A549 (cell line): ENCODE results near the gene OR5H2. TPM values are rescaled to one million over a fixed set of nuclear protein-coding genes. Genes with fewer than 3 reads are reported as not detected.

Source experiments
- ATAC-seq, 2 experiments: fragments of 200-7000 bp in 1 of 2; fragments of >200 bp in 1 of 2; cut with Nextera tagmentation in 1 of 2; cut with Tn5 transposase in 1 of 2; 3 replicates each; pipeline versions ENCODE4 v1.8.0 to v1.9.1; 2018 to 2020; ENCODE audit warnings: mild to moderate bottlenecking in 1 of 2, moderate library complexity in 1 of 2
- CTCF ChIA-PET: fragments of 300-600 bp; sonication (Branson Sonifier 250); formaldehyde crosslinking; extraction: SDS; loops from one replicate; lab custom pipeline; 2021; ENCODE audit warnings: antibody characterized with exemption, inconsistent platforms; lab: Yijun Ruan, JAX
- POLR2A ChIA-PET: fragments of 350-600 bp; formaldehyde crosslinking; extraction: SDS; loops from one replicate; lab custom pipeline; 2021; ENCODE audit warnings: antibody characterized with exemption, inconsistent platforms; lab: Yijun Ruan, JAX
- DNase-seq, 2 experiments: peaks; one replicate each; pipeline versions ENCODE4 v3.0.0 to v3.0.0-alpha.2; 2011 to 2016; ENCODE audit warnings: low read depth in 1 of 2, low spot score in 1 of 2
- FAIRE-seq: peaks from 2 replicates; lab custom pipeline; 2011; peaks lifted over from hg19 to GRCh38; lab: Jason Lieb, UNC
- H3K27ac ChIP-seq, 2 experiments: fragments of >200 bp; sonication (Bioruptor Twin); formaldehyde crosslinking; 3 replicates each; pipeline ENCODE4 v1.5.1; 2016 to 2017
- H3K4me1 ChIP-seq: fragments of >200 bp; sonication (Bioruptor Twin); formaldehyde crosslinking; 3 replicates; pipeline ENCODE4 v1.6.1; 2016
- H3K4me2 ChIP-seq: fragments of >200 bp; sonication (Bioruptor Twin); formaldehyde crosslinking; 3 replicates; pipeline ENCODE4 v1.6.1; 2016
- H3K4me3 ChIP-seq: fragments of >200 bp; sonication (Bioruptor Twin); formaldehyde crosslinking; 3 replicates; pipeline ENCODE4 v1.5.1; 2016
- H3K9me3 ChIP-seq: fragments of >200 bp; sonication (Bioruptor Twin); formaldehyde crosslinking; 3 replicates; pipeline ENCODE4 v1.6.1; 2016
- CBX2 ChIP-seq: fragments of 200-600 bp; sonication (generic); IDR thresholded peaks from 2 replicates; pipeline ENCODE4 v1.6.1; 2016; ENCODE audit warnings: low read depth, mild to moderate bottlenecking, borderline replicate concordance
- CEBPB ChIP-seq, 2 experiments: fragments of >200 bp in 1 of 2; sonication (Bioruptor Twin) in 1 of 2; formaldehyde crosslinking in 1 of 2; IDR thresholded peaks; 2 replicates each; pipeline ENCODE4 v1.6.1; 2012 to 2016
- CHD4 ChIP-seq: fragments of 200-600 bp; sonication (generic); IDR thresholded peaks from 2 replicates; pipeline ENCODE4 v1.6.1; 2016; ENCODE audit warnings: antibody characterized with exemption, mild to moderate bottlenecking, borderline replicate concordance
- EHMT2 ChIP-seq: fragments of 200-600 bp; sonication (generic); IDR thresholded peaks from 2 replicates; pipeline ENCODE4 v1.6.1; 2016; ENCODE audit warnings: antibody characterized with exemption, low read depth, mild to moderate bottlenecking, moderate library complexity
- FOXS1 ChIP-seq: fragments of 250-450 bp; sonication (Bioruptor Pico); IDR thresholded peaks from 2 replicates; pipeline ENCODE4 v1.5.0; 2020; ENCODE audit warnings: mild to moderate bottlenecking, moderate library complexity
- HOXA7 ChIP-seq: fragments of 250-450 bp; sonication (Bioruptor Pico); IDR thresholded peaks from 2 replicates; pipeline ENCODE4 v1.5.0; 2020; ENCODE audit warnings: mild to moderate bottlenecking, moderate library complexity
- HOXB13 ChIP-seq: fragments of 250-450 bp; sonication (Bioruptor Pico); IDR thresholded peaks from 2 replicates; pipeline ENCODE4 v1.5.0; 2020; ENCODE audit warnings: low read depth, mild to moderate bottlenecking, moderate library complexity
- JUN ChIP-seq, 2 experiments: fragments of >200 bp; sonication (Bioruptor Twin); formaldehyde crosslinking; IDR thresholded peaks; 2 replicates in 1 of 2; 3 replicates in 1 of 2; pipeline ENCODE4 v1.6.1; 2016 to 2017
- NFE2L2 ChIP-seq: fragments of 150-350 bp; conservative IDR thresholded peaks from 2 replicates; pipeline ENCODE4 v1.6.1; 2014; ENCODE audit warnings: low read length
- PHF8 ChIP-seq: fragments of 200-600 bp; sonication (generic); IDR thresholded peaks from 2 replicates; pipeline ENCODE4 v1.6.1; 2016; ENCODE audit warnings: low read depth, mild to moderate bottlenecking, antibody characterized with exemption, moderate library complexity, borderline replicate concordance
- POLR2AphosphoS2 ChIP-seq: conservative IDR thresholded peaks from 2 replicates; pipeline ENCODE4 v1.6.1; 2012; ENCODE audit warnings: low read length, improper control_type of control experiment, inconsistent platforms
- RAD21 ChIP-seq, 2 experiments: fragments of >200 bp in 1 of 2; sonication (Bioruptor Twin) in 1 of 2; formaldehyde crosslinking in 1 of 2; IDR thresholded peaks in 1 of 2; conservative IDR thresholded peaks in 1 of 2; 2 replicates in 1 of 2; 3 replicates in 1 of 2; pipeline ENCODE4 v1.6.1; 2012 to 2018; ENCODE audit warnings: inconsistent platforms in 1 of 2
- RCOR1 ChIP-seq: fragments of 150-350 bp; IDR thresholded peaks from 2 replicates; pipeline ENCODE4 v1.6.1; 2014; ENCODE audit warnings: antibody characterized with exemption, low read length, low read depth
- TFCP2L1 ChIP-seq: fragments of 250-450 bp; sonication (Bioruptor Pico); IDR thresholded peaks from 2 replicates; pipeline ENCODE4 v1.5.0; 2021; ENCODE audit warnings: mild to moderate bottlenecking
- TP53 ChIP-seq: fragments of 250-450 bp; sonication (Bioruptor Pico); IDR thresholded peaks from 2 replicates; pipeline ENCODE4 v1.5.0; 2021; ENCODE audit warnings: mild to moderate bottlenecking, moderate library complexity
- ZC3H11A ChIP-seq: fragments of 450-650 bp; IDR thresholded peaks from 2 replicates; pipeline ENCODE4 v1.6.1; 2014; ENCODE audit warnings: antibody characterized with exemption, mild to moderate bottlenecking
- ZNF302 ChIP-seq: fragments of 250-450 bp; sonication (Bioruptor Pico); IDR thresholded peaks from 2 replicates; pipeline ENCODE4 v1.9.0; 2021; ENCODE audit warnings: inconsistent platforms, mild to moderate bottlenecking, moderate library complexity
- ZSCAN20 ChIP-seq: fragments of 250-450 bp; sonication (Bioruptor Pico); IDR thresholded peaks from 2 replicates; pipeline ENCODE4 v1.8.0; 2022; ENCODE audit warnings: mild to moderate bottlenecking, moderate library complexity
- WGBS: methylation state at CpG from one replicate; pipeline ENCODE4 v1.1.6; 2017; ENCODE audit errors: missing lambda C conversion rate; 5-methylcytosine and 5-hydroxymethylcytosine counted together
- polyA plus RNA-seq, 4 experiments: library from polyadenylated mRNA; depleted of rRNA in 3 of 4; stranded (reverse); fragments of >200 nt; fragmentation: RNase III in 1 of 4; extraction: RNeasy Plus Mini Kit Qiagen cat#74134 plus additional on column Dnase treatment in 1 of 4; gene quantifications; 2 replicates in 3 of 4; 3 replicates in 1 of 4; pipeline ENCODE4 v1.2.3, GENCODE V29; 2011 to 2017
- TF ChIP-seq, protein P1 (sequence below): fragments of 200-600 bp; sonication (generic); IDR thresholded peaks from 2 replicates; pipeline ENCODE4 v1.6.1; 2016; ENCODE audit warnings: antibody characterized with exemption, mild to moderate bottlenecking, moderate library complexity
- TF ChIP-seq, protein P2 (sequence below): fragments of >200 bp; sonication (Bioruptor Twin); formaldehyde crosslinking; IDR thresholded peaks from 3 replicates; pipeline ENCODE4 v1.5.1; 2016
- TF ChIP-seq, protein P3 (sequence below): IDR thresholded peaks from 2 replicates; pipeline ENCODE4 v1.6.1; 2012; ENCODE audit warnings: low read depth, borderline replicate concordance
- TF ChIP-seq, protein P4 (sequence below): IDR thresholded peaks from 2 replicates; pipeline ENCODE4 v1.6.1; 2012

The OR5H2 gene
- polyA plus RNA-seq, 2 of the 4 experiments (the other 2 are of a cell fraction) = not detected

DNA sequence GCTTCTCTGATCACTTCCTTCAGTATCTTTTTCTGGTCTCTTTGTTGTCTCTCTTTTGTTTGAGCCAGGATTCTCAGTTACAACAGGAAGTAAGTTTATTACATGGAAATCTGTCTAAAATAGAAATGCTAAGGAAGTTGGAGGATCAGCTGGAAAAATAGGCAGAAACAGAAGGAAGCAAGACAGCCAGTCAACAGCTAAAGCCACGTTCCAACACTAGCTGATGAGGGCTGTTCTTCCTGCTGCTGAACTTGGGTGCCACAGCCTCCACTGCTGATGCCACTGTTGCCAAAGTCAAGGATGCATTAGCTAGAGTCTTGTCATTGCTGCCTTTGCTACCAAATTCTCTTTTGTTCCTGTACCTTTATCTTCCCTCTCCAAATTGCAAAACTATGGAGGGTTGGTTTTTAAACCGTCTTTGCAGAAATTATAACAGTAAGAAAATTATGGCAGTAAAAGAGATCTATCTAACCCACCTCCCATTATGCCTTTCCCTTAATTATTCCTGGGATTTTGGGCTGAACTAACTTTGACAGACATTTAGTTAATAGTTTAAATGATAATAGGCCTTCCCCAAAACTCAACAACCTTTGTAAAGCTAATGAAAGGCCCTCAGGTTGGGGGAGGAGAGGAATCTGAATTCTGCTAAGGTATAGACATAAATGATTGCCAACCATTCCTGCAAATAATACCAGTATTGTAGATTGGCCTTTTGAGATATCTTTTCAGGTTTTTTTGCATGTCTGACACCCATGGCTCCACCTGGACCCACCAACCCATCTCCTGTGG, 44.0 kb downstream of the OR5H2 start:
- ChIA-PET POLR2A (no interaction called here), CTCF (interaction anchor here (1.5 to 2.6 kb wide), 2 partner anchors 8 to 287 kb away, joined by 3 to 27 read pairs; no protein-coding TSS in a partner anchor)
- Histone ChIP-seq H3K27ac (no peak overlapping the region), H3K4me3 (no peak overlapping the region), H3K4me1 (no peaks in the 10 kb centered on the region), H3K9me3 (no peaks in the 10 kb centered on the region), H3K4me2 (no peak overlapping the region)
- no peak for ATAC-seq
- TF ChIP-seq TFCP2L1 (CRISPR knock-in tag) (no peak), RAD21 (conservative IDR thresholded peaks at IDR 0.05 in 1 of 2, IDR thresholded peaks at IDR 0.05 in 1 of 2) (no peak), HOXB13 (CRISPR knock-in tag) (no peak), CEBPB (IDR thresholded peaks at IDR 0.05) (no peak), FOXS1 (CRISPR knock-in tag) (no peak), CHD4 (no peak), EHMT2 (no peak), NFE2L2 (no peak), RCOR1 (no peak), HOXA7 (CRISPR knock-in tag) (no peak), PHF8 (no peak), CBX2 (no peak)
- TF ChIP-seq, protein P1, sequence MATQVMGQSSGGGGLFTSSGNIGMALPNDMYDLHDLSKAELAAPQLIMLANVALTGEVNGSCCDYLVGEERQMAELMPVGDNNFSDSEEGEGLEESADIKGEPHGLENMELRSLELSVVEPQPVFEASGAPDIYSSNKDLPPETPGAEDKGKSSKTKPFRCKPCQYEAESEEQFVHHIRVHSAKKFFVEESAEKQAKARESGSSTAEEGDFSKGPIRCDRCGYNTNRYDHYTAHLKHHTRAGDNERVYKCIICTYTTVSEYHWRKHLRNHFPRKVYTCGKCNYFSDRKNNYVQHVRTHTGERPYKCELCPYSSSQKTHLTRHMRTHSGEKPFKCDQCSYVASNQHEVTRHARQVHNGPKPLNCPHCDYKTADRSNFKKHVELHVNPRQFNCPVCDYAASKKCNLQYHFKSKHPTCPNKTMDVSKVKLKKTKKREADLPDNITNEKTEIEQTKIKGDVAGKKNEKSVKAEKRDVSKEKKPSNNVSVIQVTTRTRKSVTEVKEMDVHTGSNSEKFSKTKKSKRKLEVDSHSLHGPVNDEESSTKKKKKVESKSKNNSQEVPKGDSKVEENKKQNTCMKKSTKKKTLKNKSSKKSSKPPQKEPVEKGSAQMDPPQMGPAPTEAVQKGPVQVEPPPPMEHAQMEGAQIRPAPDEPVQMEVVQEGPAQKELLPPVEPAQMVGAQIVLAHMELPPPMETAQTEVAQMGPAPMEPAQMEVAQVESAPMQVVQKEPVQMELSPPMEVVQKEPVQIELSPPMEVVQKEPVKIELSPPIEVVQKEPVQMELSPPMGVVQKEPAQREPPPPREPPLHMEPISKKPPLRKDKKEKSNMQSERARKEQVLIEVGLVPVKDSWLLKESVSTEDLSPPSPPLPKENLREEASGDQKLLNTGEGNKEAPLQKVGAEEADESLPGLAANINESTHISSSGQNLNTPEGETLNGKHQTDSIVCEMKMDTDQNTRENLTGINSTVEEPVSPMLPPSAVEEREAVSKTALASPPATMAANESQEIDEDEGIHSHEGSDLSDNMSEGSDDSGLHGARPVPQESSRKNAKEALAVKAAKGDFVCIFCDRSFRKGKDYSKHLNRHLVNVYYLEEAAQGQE = no peak
- TF ChIP-seq, protein P2, sequence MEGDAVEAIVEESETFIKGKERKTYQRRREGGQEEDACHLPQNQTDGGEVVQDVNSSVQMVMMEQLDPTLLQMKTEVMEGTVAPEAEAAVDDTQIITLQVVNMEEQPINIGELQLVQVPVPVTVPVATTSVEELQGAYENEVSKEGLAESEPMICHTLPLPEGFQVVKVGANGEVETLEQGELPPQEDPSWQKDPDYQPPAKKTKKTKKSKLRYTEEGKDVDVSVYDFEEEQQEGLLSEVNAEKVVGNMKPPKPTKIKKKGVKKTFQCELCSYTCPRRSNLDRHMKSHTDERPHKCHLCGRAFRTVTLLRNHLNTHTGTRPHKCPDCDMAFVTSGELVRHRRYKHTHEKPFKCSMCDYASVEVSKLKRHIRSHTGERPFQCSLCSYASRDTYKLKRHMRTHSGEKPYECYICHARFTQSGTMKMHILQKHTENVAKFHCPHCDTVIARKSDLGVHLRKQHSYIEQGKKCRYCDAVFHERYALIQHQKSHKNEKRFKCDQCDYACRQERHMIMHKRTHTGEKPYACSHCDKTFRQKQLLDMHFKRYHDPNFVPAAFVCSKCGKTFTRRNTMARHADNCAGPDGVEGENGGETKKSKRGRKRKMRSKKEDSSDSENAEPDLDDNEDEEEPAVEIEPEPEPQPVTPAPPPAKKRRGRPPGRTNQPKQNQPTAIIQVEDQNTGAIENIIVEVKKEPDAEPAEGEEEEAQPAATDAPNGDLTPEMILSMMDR = no peak
- TF ChIP-seq, protein P3, sequence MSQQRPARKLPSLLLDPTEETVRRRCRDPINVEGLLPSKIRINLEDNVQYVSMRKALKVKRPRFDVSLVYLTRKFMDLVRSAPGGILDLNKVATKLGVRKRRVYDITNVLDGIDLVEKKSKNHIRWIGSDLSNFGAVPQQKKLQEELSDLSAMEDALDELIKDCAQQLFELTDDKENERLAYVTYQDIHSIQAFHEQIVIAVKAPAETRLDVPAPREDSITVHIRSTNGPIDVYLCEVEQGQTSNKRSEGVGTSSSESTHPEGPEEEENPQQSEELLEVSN = no peak
- TF ChIP-seq, protein P4, sequence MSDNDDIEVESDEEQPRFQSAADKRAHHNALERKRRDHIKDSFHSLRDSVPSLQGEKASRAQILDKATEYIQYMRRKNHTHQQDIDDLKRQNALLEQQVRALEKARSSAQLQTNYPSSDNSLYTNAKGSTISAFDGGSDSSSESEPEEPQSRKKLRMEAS = no peak
- DNase-seq = no peak
- no peak for FAIRE-seq
- 24% methylated on average over 2 of the region's 2 CpGs for WGBS

DNA sequence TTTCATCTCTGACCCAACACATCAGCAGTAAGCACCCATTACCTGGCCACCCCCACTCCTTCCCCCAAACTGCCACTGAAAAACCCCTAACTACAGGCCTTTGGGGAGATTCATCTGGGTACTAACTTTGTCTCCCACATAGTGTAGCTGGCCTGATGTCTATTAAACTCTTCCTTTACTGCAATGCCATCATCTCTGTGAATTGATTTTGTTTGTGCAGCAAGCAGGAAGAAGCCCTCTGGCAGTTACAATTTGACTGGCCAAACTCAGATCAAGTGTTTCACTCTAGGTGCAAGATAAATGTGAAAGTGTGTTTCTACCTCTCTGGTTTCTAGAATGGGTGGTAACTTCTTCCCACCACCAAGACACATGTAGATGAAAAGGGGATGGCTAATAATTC, 44.6 kb downstream of the OR5H2 start:
- TF ChIP-seq RAD21 (conservative IDR thresholded peaks at IDR 0.05 in 1 of 2, IDR thresholded peaks at IDR 0.05 in 1 of 2) (no peak), JUN (IDR thresholded peaks at IDR 0.05) (no peak), POLR2AphosphoS2 (no peak), ZSCAN20 (CRISPR knock-in tag) (no peak), ZNF302 (CRISPR knock-in tag) (no peak), CBX2 (no peak), EHMT2 (no peak), ZC3H11A (no peak), TP53 (CRISPR knock-in tag) (no peak)
- TF ChIP-seq, protein P1 = no peak
- Histone ChIP-seq H3K4me3 (no peak overlapping the region), H3K27ac (no peak overlapping the region), H3K4me2 (no peak overlapping the region), H3K9me3 (no peaks in the 10 kb centered on the region), H3K4me1 (no peaks in the 10 kb centered on the region)
- ChIA-PET POLR2A (no interaction called here), CTCF (interaction anchor here (2.6 kb wide), 1 partner anchor 288 kb away, joined by 27 read pairs; no protein-coding TSS in a partner anchor)
- no peak for ATAC-seq
- FAIRE-seq = no peak
- DNase-seq = no peak
